HepG2 (cell line): Measurements from ENCODE around the gene GPR37L1. TPM values are rescaled to one million over a fixed set of nuclear protein-coding genes. Genes with fewer than 3 reads are reported as not detected.

ENCODE experiments used
- ATAC-seq: fragments of 200-7000 bp; cut with Tn5 transposase; 3 replicates; pipeline ENCODE4 v1.9.1; 2020; ENCODE audit warnings: mild to moderate bottlenecking, moderate library complexity
- BruUV-seq: library from RNA; stranded (reverse); fragments of 400-500 nt; replicated peaks from 2 replicates; lab custom pipeline; 2021; lab: Mats Ljungman, UMichigan
- CTCF ChIA-PET: fragments of 300-600 bp; formaldehyde crosslinking; extraction: SDS; loops from one replicate; lab custom pipeline; 2021; ENCODE audit warnings: low total read pairs, inconsistent platforms, low intra/inter-chr PET ratio; lab: Yijun Ruan, JAX
- POLR2A ChIA-PET: fragments of 350-600 bp; sonication (Branson Sonifier 250); formaldehyde crosslinking; loops from one replicate; lab custom pipeline; 2020; ENCODE audit warnings: antibody characterized with exemption, inconsistent platforms; lab: Yijun Ruan, JAX
- DNase-seq: peaks from one replicate; pipeline ENCODE4 v3.0.0-alpha.2; 2015; ENCODE audit warnings: low spot score
- FAIRE-seq: peaks from 3 replicates; lab custom pipeline; 2011; peaks lifted over from hg19 to GRCh38; lab: Jason Lieb, UNC
- H2AFZ ChIP-seq: one replicate; pipeline ENCODE4 v1.6.1; 2011; ENCODE audit warnings: low read length, inconsistent platforms
- H3K27ac ChIP-seq: fragments of 300-600 bp; 3 replicates; pipeline ENCODE4 v1.8.0; 2011; ENCODE audit warnings: mixed run types, mild to moderate bottlenecking, mixed read lengths, low read length, inconsistent platforms; ENCODE audit not compliant: insufficient read depth; ENCODE audit errors: extremely low read length
- H3K27me3 ChIP-seq, 2 experiments: fragments of 200-600 bp in 1 of 2; 2 replicates in 1 of 2; 3 replicates in 1 of 2; pipeline versions ENCODE4 v1.6.0 to v1.8.0; 2011; ENCODE audit warnings: low read length in 2 of 2, mild to moderate bottlenecking in 2 of 2, moderate library complexity in 2 of 2, inconsistent platforms in 1 of 2; ENCODE audit not compliant: insufficient read depth in 2 of 2, control insufficient read depth in 1 of 2
- H3K36me3 ChIP-seq, 2 experiments: fragments of 200-600 bp in 1 of 2; replicated peaks in 1 of 2; 2 replicates in 1 of 2; 3 replicates in 1 of 2; pipeline versions ENCODE4 v1.5.1 to v1.8.0; 2011; ENCODE audit warnings: low read length in 2 of 2, inconsistent platforms in 1 of 2; ENCODE audit not compliant: insufficient read depth in 2 of 2, control insufficient read depth in 1 of 2
- H3K4me1 ChIP-seq: 2 replicates; pipeline ENCODE4 v1.5.1; 2012; ENCODE audit warnings: low read length, inconsistent platforms; ENCODE audit not compliant: insufficient read depth
- H3K4me2 ChIP-seq: 2 replicates; pipeline ENCODE4 v1.6.0; 2011; ENCODE audit warnings: low read depth, low read length, inconsistent platforms
- H3K4me3 ChIP-seq, 3 experiments: fragments of 200-600 bp in 1 of 3; sonication (generic), shearing (Covaris generic) in 1 of 3; replicated peaks in 1 of 3; 2 replicates each; pipeline ENCODE4 v1.5.1; 2011 to 2016; ENCODE audit warnings: low read length in 3 of 3, inconsistent platforms in 2 of 3, low read depth in 2 of 3, mild to moderate bottlenecking in 2 of 3, control low read depth in 1 of 3, mixed read lengths in 1 of 3; ENCODE audit not compliant: insufficient read depth in 1 of 3
- H3K79me2 ChIP-seq: one replicate; pipeline ENCODE4 v1.6.1; 2011; ENCODE audit warnings: low read length, inconsistent platforms; ENCODE audit not compliant: insufficient read depth
- H3K9ac ChIP-seq: 2 replicates; pipeline ENCODE4 v1.6.0; 2011; ENCODE audit warnings: mild to moderate bottlenecking, low read depth, low read length, inconsistent platforms; ENCODE audit not compliant: insufficient read depth
- H3K9me3 ChIP-seq: 2 replicates; pipeline ENCODE4 v1.5.1; 2012; ENCODE audit warnings: mild to moderate bottlenecking, low read length
- H4K20me1 ChIP-seq: 2 replicates; pipeline ENCODE4 v1.6.0; 2011; ENCODE audit warnings: inconsistent platforms, mild to moderate bottlenecking, low read length, moderate library complexity; ENCODE audit not compliant: insufficient read depth
- ATAD3A ChIP-seq: sonication (generic); formaldehyde crosslinking; IDR thresholded peaks from 2 replicates; pipeline ENCODE4 v1.4.0; 2020; ENCODE audit warnings: missing genetic modification reagents
- CCAR2 ChIP-seq: fragments of 200-400 bp; formaldehyde crosslinking; optimal IDR thresholded peaks from 2 replicates; pipeline ENCODE3; 2018; ENCODE audit warnings: low read depth, mild to moderate bottlenecking, low read length, moderate library complexity
- JDP2 ChIP-seq: sonication (generic); formaldehyde crosslinking; IDR thresholded peaks from 2 replicates; pipeline ENCODE4 v1.8.1; 2022; ENCODE audit warnings: missing genetic modification reagents, borderline replicate concordance
- KAT7 ChIP-seq: IDR thresholded peaks from 2 replicates; pipeline ENCODE4 v1.6.1; 2018; ENCODE audit warnings: borderline replicate concordance, missing compliant biosample characterization
- NONO ChIP-seq, 2 experiments: fragments of 450-650 bp in 1 of 2; sonication (generic) in 1 of 2; formaldehyde crosslinking in 1 of 2; IDR thresholded peaks in 1 of 2; conservative IDR thresholded peaks in 1 of 2; 2 replicates each; pipeline versions ENCODE4 v1.6.1 to v1.8.0; 2017 to 2022; ENCODE audit warnings: mild to moderate bottlenecking in 1 of 2, missing genetic modification reagents in 1 of 2, moderate library complexity in 1 of 2
- SMARCC2 ChIP-seq: fragments of 450-650 bp; IDR thresholded peaks from 2 replicates; pipeline ENCODE4 v1.6.1; 2017; ENCODE audit warnings: antibody characterized with exemption, mild to moderate bottlenecking
- ZC3H4 ChIP-seq: sonication (generic); formaldehyde crosslinking; IDR thresholded peaks from 2 replicates; pipeline ENCODE4 v1.4.0; 2020; ENCODE audit warnings: missing genetic modification reagents, borderline replicate concordance
- ZMYM2 ChIP-seq: sonication (generic); formaldehyde crosslinking; IDR thresholded peaks from 2 replicates; pipeline ENCODE4 v1.8.0; 2022; ENCODE audit warnings: mild to moderate bottlenecking, missing genetic modification reagents
- ZNF660 ChIP-seq: sonication (generic); formaldehyde crosslinking; IDR thresholded peaks from 2 replicates; pipeline ENCODE4 v1.5.1; 2020; ENCODE audit warnings: mild to moderate bottlenecking, low read depth, missing genetic modification reagents, borderline replicate concordance
- WGBS: methylation state at CpG from one replicate; pipeline ENCODE4 v1.1.6; 2017; ENCODE audit warnings: low lambda C conversion rate; 5-methylcytosine and 5-hydroxymethylcytosine counted together
- in situ Hi-C: cut with HindIII; loops from 2 replicates; pipeline ENCODE4 v1.10.0; 2017; ENCODE audit warnings: low pct_unique_long_range_greater_than_20kb; ENCODE audit not compliant: extremely low pct_ligation_motif_present
- intact Hi-C: fragments of 100-400 bp; cut with micrococcal nuclease; formaldehyde crosslinking; loops from one replicate; pipeline ENCODE4 v1.10.0; 2022; ENCODE audit not compliant: unreplicated experiment
- polyA plus RNA-seq, 8 experiments: library from polyadenylated mRNA; depleted of rRNA in 3 of 8; stranded (reverse) in 7 of 8; unstranded in 1 of 8; fragments of >200 nt; fragmentation: Illumina TruSeq in 4 of 8; extraction: Trizol in 4 of 8; gene quantifications; 2 replicates each; pipeline versions ENCODE4 v1.2.1 to v1.2.3, GENCODE V29; 2011 to 2016; ENCODE audit warnings: low read depth in 4 of 8, missing spikeins in 1 of 8, mixed read lengths in 1 of 8; ENCODE audit not compliant: insufficient read depth in 1 of 8
- total RNA-seq, 5 experiments: library from RNA; depleted of rRNA; stranded (reverse); fragments of >200 nt; fragmentation: Illumina TruSeq; extraction: Trizol; gene quantifications; 2 replicates each; pipeline ENCODE4 v1.2.3, GENCODE V29; 2016; ENCODE audit warnings: low read depth in 1 of 5
- TF ChIP-seq, protein P1 (sequence below): sonication (generic); formaldehyde crosslinking; IDR thresholded peaks from 2 replicates; pipeline ENCODE4 v1.8.0; 2022; ENCODE audit warnings: missing genetic modification reagents, mild to moderate bottlenecking, borderline replicate concordance
- TF ChIP-seq, protein P2 (sequence below): sonication (generic); formaldehyde crosslinking; IDR thresholded peaks from 2 replicates; pipeline ENCODE4 v1.9.0; 2021; ENCODE audit warnings: missing genetic modification reagents, borderline replicate concordance
- TF ChIP-seq, protein P3 (sequence below): IDR thresholded peaks from 2 replicates; pipeline ENCODE4 v1.6.1; 2016; ENCODE audit warnings: low read depth

GPR37L1 gene
- total and polyA plus RNA-seq, 2 of the 13 experiments (the other 11 are each of a cell fraction or from before 2014, with no cell fraction given) = 0.13 TPM; not detected in 1

DNA sequence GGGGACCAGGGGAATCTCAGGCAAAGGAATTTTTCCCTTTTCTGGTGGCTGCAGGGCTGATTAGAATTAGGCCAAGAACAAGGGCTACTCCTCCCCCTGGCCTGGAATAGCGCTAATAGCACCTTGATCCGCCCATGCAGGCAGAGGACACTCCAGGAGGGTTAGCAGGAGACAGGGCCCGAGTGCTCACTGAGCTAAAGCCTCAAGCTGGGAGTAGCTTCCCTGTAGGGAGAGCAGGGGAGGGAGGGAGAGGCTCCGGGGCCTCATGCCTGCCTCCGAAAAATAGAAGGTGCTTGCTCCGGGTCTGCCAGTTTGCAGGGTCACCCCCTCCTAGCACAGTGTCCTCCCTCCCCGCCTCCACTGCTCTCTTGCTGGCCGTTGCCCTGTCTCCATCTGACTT is 33.9 kb downstream of the GPR37L1 start:
- in situ Hi-C loops (no loop called here), intact Hi-C loops (no loop called here)
- H3K4me2 ChIP-seq = no peak overlapping the region
- FAIRE-seq (no peak), ATAC-seq (no peak)
- ChIA-PET CTCF (no interaction called here), POLR2A (no interaction called here)
- 33% methylated on average over 6 of the region's 8 CpGs for WGBS
- no peak overlapping the region for H3K27ac ChIP-seq
- H3K9me3 ChIP-seq = no peaks in the 10 kb centered on the region
- no TSS peak for BruUV-seq
- no peaks in the 10 kb centered on the region for H3K36me3 ChIP-seq
- H2AFZ ChIP-seq = no peak overlapping the region
- H3K79me2 ChIP-seq = no peaks in the 10 kb centered on the region
- no peak overlapping the region for H3K4me3 ChIP-seq
- TF ChIP-seq CCAR2 (no peak), NONO (IDR thresholded peaks at IDR 0.05) (no peak), NONO (CRISPR knock-in tag; conservative IDR thresholded peaks at IDR 0.05) (no peak), SMARCC2 (no peak), JDP2 (CRISPR knock-in tag) (no peak), ATAD3A (CRISPR knock-in tag) (no peak), ZC3H4 (CRISPR knock-in tag) (no peak), ZNF660 (CRISPR knock-in tag) (no peak), ZMYM2 (no peak), KAT7 (CRISPR knock-in tag) (no peak)
- TF ChIP-seq, protein P1, sequence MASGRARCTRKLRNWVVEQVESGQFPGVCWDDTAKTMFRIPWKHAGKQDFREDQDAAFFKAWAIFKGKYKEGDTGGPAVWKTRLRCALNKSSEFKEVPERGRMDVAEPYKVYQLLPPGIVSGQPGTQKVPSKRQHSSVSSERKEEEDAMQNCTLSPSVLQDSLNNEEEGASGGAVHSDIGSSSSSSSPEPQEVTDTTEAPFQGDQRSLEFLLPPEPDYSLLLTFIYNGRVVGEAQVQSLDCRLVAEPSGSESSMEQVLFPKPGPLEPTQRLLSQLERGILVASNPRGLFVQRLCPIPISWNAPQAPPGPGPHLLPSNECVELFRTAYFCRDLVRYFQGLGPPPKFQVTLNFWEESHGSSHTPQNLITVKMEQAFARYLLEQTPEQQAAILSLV (CRISPR knock-in tag) = no peak
- TF ChIP-seq, protein P2, sequence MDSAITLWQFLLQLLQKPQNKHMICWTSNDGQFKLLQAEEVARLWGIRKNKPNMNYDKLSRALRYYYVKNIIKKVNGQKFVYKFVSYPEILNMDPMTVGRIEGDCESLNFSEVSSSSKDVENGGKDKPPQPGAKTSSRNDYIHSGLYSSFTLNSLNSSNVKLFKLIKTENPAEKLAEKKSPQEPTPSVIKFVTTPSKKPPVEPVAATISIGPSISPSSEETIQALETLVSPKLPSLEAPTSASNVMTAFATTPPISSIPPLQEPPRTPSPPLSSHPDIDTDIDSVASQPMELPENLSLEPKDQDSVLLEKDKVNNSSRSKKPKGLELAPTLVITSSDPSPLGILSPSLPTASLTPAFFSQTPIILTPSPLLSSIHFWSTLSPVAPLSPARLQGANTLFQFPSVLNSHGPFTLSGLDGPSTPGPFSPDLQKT (CRISPR knock-in tag) = no peak
- TF ChIP-seq, protein P3, sequence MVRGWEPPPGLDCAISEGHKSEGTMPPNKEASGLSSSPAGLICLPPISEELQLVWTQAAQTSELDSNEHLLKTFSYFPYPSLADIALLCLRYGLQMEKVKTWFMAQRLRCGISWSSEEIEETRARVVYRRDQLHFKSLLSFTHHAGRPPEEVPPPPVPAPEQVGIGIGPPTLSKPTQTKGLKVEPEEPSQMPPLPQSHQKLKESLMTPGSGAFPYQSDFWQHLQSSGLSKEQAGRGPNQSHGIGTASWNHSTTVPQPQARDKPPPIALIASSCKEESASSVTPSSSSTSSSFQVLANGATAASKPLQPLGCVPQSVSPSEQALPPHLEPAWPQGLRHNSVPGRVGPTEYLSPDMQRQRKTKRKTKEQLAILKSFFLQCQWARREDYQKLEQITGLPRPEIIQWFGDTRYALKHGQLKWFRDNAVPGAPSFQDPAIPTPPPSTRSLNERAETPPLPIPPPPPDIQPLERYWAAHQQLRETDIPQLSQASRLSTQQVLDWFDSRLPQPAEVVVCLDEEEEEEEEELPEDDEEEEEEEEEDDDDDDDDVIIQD = no peak
- TF ChIP-seq, all 625 proteins: peak for 0
- Histone ChIP-seq H4K20me1 (no peaks in the 10 kb centered on the region), H3K27me3 (peaks cover 7 to 46% of the 10 kb centered on the region in 2 experiments; a peak in 4 of 5 replicates), H3K9ac (no peak overlapping the region), H3K4me1 (peaks cover 17% of the 10 kb centered on the region)
- DNase-seq = no peak
